HepG2 (cell line): Measurements from ENCODE around the gene PHYHIPL. TPM values are rescaled to one million over a fixed set of nuclear protein-coding genes. Genes with fewer than 3 reads are reported as not detected.

Source experiments
- ATAC-seq: fragments of 200-7000 bp; cut with Tn5 transposase; 3 replicates; pipeline ENCODE4 v1.9.1; 2020; ENCODE audit warnings: mild to moderate bottlenecking, moderate library complexity
- BruUV-seq: library from RNA; stranded (reverse); fragments of 400-500 nt; replicated peaks from 2 replicates; lab custom pipeline; 2021; lab: Mats Ljungman, UMichigan
- CTCF ChIA-PET: fragments of 300-600 bp; formaldehyde crosslinking; extraction: SDS; loops from one replicate; lab custom pipeline; 2021; ENCODE audit warnings: low total read pairs, inconsistent platforms, low intra/inter-chr PET ratio; lab: Yijun Ruan, JAX
- POLR2A ChIA-PET: fragments of 350-600 bp; sonication (Branson Sonifier 250); formaldehyde crosslinking; loops from one replicate; lab custom pipeline; 2020; ENCODE audit warnings: antibody characterized with exemption, inconsistent platforms; lab: Yijun Ruan, JAX
- DNase-seq: peaks from one replicate; pipeline ENCODE4 v3.0.0-alpha.2; 2015; ENCODE audit warnings: low spot score
- FAIRE-seq: peaks from 3 replicates; lab custom pipeline; 2011; peaks lifted over from hg19 to GRCh38; lab: Jason Lieb, UNC
- H2AFZ ChIP-seq: one replicate; pipeline ENCODE4 v1.6.1; 2011; ENCODE audit warnings: low read length, inconsistent platforms
- H3K27ac ChIP-seq: fragments of 300-600 bp; 3 replicates; pipeline ENCODE4 v1.8.0; 2011; ENCODE audit warnings: mixed run types, mild to moderate bottlenecking, mixed read lengths, low read length, inconsistent platforms; ENCODE audit not compliant: insufficient read depth; ENCODE audit errors: extremely low read length
- H3K27me3 ChIP-seq, 2 experiments: fragments of 200-600 bp in 1 of 2; 2 replicates in 1 of 2; 3 replicates in 1 of 2; pipeline versions ENCODE4 v1.6.0 to v1.8.0; 2011; ENCODE audit warnings: low read length in 2 of 2, mild to moderate bottlenecking in 2 of 2, moderate library complexity in 2 of 2, inconsistent platforms in 1 of 2; ENCODE audit not compliant: insufficient read depth in 2 of 2, control insufficient read depth in 1 of 2
- H3K36me3 ChIP-seq, 2 experiments: fragments of 200-600 bp in 1 of 2; replicated peaks in 1 of 2; 2 replicates in 1 of 2; 3 replicates in 1 of 2; pipeline versions ENCODE4 v1.5.1 to v1.8.0; 2011; ENCODE audit warnings: low read length in 2 of 2, inconsistent platforms in 1 of 2; ENCODE audit not compliant: insufficient read depth in 2 of 2, control insufficient read depth in 1 of 2
- H3K4me1 ChIP-seq: 2 replicates; pipeline ENCODE4 v1.5.1; 2012; ENCODE audit warnings: low read length, inconsistent platforms; ENCODE audit not compliant: insufficient read depth
- H3K4me2 ChIP-seq: 2 replicates; pipeline ENCODE4 v1.6.0; 2011; ENCODE audit warnings: low read depth, low read length, inconsistent platforms
- H3K4me3 ChIP-seq, 3 experiments: fragments of 200-600 bp in 1 of 3; sonication (generic), shearing (Covaris generic) in 1 of 3; replicated peaks in 1 of 3; 2 replicates each; pipeline ENCODE4 v1.5.1; 2011 to 2016; ENCODE audit warnings: low read length in 3 of 3, inconsistent platforms in 2 of 3, low read depth in 2 of 3, mild to moderate bottlenecking in 2 of 3, control low read depth in 1 of 3, mixed read lengths in 1 of 3; ENCODE audit not compliant: insufficient read depth in 1 of 3
- H3K79me2 ChIP-seq: one replicate; pipeline ENCODE4 v1.6.1; 2011; ENCODE audit warnings: low read length, inconsistent platforms; ENCODE audit not compliant: insufficient read depth
- H3K9ac ChIP-seq: 2 replicates; pipeline ENCODE4 v1.6.0; 2011; ENCODE audit warnings: mild to moderate bottlenecking, low read depth, low read length, inconsistent platforms; ENCODE audit not compliant: insufficient read depth
- H3K9me3 ChIP-seq: 2 replicates; pipeline ENCODE4 v1.5.1; 2012; ENCODE audit warnings: mild to moderate bottlenecking, low read length
- H4K20me1 ChIP-seq: 2 replicates; pipeline ENCODE4 v1.6.0; 2011; ENCODE audit warnings: inconsistent platforms, mild to moderate bottlenecking, low read length, moderate library complexity; ENCODE audit not compliant: insufficient read depth
- FIP1L1 ChIP-seq: fragments of 200-400 bp; formaldehyde crosslinking; IDR thresholded peaks from 2 replicates; pipeline ENCODE4 v1.6.1; 2018; ENCODE audit warnings: low read depth, mild to moderate bottlenecking, low read length, moderate library complexity, borderline replicate concordance; ENCODE audit not compliant: insufficient read depth
- HOXD1 ChIP-seq: sonication (generic); formaldehyde crosslinking; IDR thresholded peaks from 2 replicates; pipeline ENCODE4 v1.5.0; 2020; ENCODE audit warnings: missing genetic modification reagents
- ISX ChIP-seq: sonication (generic); formaldehyde crosslinking; conservative IDR thresholded peaks from 2 replicates; pipeline ENCODE4 v1.5.0; 2020; ENCODE audit warnings: missing genetic modification reagents
- KAT7 ChIP-seq: IDR thresholded peaks from 2 replicates; pipeline ENCODE4 v1.6.1; 2018; ENCODE audit warnings: borderline replicate concordance, missing compliant biosample characterization
- RXRB ChIP-seq: IDR thresholded peaks from 2 replicates; pipeline ENCODE4 v1.6.1; 2016; ENCODE audit warnings: borderline replicate concordance, missing genetic modification reagents, missing compliant biosample characterization
- SOX6 ChIP-seq, 2 experiments: fragments of 450-650 bp in 1 of 2; sonication (generic) in 1 of 2; formaldehyde crosslinking in 1 of 2; IDR thresholded peaks; 2 replicates each; pipeline versions ENCODE4 v1.4.0 to v1.6.1; 2017 to 2020; ENCODE audit warnings: antibody characterized with exemption in 1 of 2, mild to moderate bottlenecking in 1 of 2, missing genetic modification reagents in 1 of 2
- ZFP36 ChIP-seq: fragments of 150-350 bp; IDR thresholded peaks from 2 replicates; pipeline ENCODE4 v1.6.1; 2018; ENCODE audit warnings: borderline replicate concordance, low read length, low read depth; ENCODE audit not compliant: partially characterized antibody
- ZFP36L2 ChIP-seq: sonication (generic); formaldehyde crosslinking; IDR thresholded peaks from 2 replicates; pipeline ENCODE4 v1.4.0; 2020; ENCODE audit warnings: missing genetic modification reagents
- ZNF354B ChIP-seq: sonication (generic); formaldehyde crosslinking; IDR thresholded peaks from 2 replicates; pipeline ENCODE4 v1.8.0; 2022; ENCODE audit warnings: mild to moderate bottlenecking, missing genetic modification reagents
- ZNF652 ChIP-seq: IDR thresholded peaks from 2 replicates; pipeline ENCODE4 v1.6.1; 2016; ENCODE audit warnings: low read depth, borderline replicate concordance
- WGBS: methylation state at CpG from one replicate; pipeline ENCODE4 v1.1.6; 2017; ENCODE audit warnings: low lambda C conversion rate; 5-methylcytosine and 5-hydroxymethylcytosine counted together
- in situ Hi-C: cut with HindIII; loops from 2 replicates; pipeline ENCODE4 v1.10.0; 2017; ENCODE audit warnings: low pct_unique_long_range_greater_than_20kb; ENCODE audit not compliant: extremely low pct_ligation_motif_present
- intact Hi-C: fragments of 100-400 bp; cut with micrococcal nuclease; formaldehyde crosslinking; loops from one replicate; pipeline ENCODE4 v1.10.0; 2022; ENCODE audit not compliant: unreplicated experiment
- polyA plus RNA-seq, 8 experiments: library from polyadenylated mRNA; depleted of rRNA in 3 of 8; stranded (reverse) in 7 of 8; unstranded in 1 of 8; fragments of >200 nt; fragmentation: Illumina TruSeq in 4 of 8; extraction: Trizol in 4 of 8; gene quantifications; 2 replicates each; pipeline versions ENCODE4 v1.2.1 to v1.2.3, GENCODE V29; 2011 to 2016; ENCODE audit warnings: low read depth in 4 of 8, missing spikeins in 1 of 8, mixed read lengths in 1 of 8; ENCODE audit not compliant: insufficient read depth in 1 of 8
- total RNA-seq, 5 experiments: library from RNA; depleted of rRNA; stranded (reverse); fragments of >200 nt; fragmentation: Illumina TruSeq; extraction: Trizol; gene quantifications; 2 replicates each; pipeline ENCODE4 v1.2.3, GENCODE V29; 2016; ENCODE audit warnings: low read depth in 1 of 5
- TF ChIP-seq, protein P1 (sequence below): sonication (generic); formaldehyde crosslinking; IDR thresholded peaks from 2 replicates; pipeline ENCODE4 v1.4.0; 2020; ENCODE audit warnings: missing genetic modification reagents, low read depth, mild to moderate bottlenecking, borderline replicate concordance
- TF ChIP-seq, protein P2 (sequence below): sonication (generic); formaldehyde crosslinking; IDR thresholded peaks from 2 replicates; pipeline ENCODE4 v1.4.0; 2020; ENCODE audit warnings: missing genetic modification reagents
- TF ChIP-seq, protein P3 (sequence below): IDR thresholded peaks from 2 replicates; pipeline ENCODE4 v1.6.1; 2016; ENCODE audit warnings: low read depth, control low read depth
- TF ChIP-seq, protein P4 (sequence below): sonication (generic); formaldehyde crosslinking; IDR thresholded peaks from 2 replicates; pipeline ENCODE4 v1.8.1; 2023; ENCODE audit warnings: mild to moderate bottlenecking, missing genetic modification reagents

Gene PHYHIPL
- total and polyA plus RNA-seq, 2 of the 13 experiments (the other 11 are each of a cell fraction or from before 2014, with no cell fraction given): 40.6 to 78.5 TPM

DNA sequence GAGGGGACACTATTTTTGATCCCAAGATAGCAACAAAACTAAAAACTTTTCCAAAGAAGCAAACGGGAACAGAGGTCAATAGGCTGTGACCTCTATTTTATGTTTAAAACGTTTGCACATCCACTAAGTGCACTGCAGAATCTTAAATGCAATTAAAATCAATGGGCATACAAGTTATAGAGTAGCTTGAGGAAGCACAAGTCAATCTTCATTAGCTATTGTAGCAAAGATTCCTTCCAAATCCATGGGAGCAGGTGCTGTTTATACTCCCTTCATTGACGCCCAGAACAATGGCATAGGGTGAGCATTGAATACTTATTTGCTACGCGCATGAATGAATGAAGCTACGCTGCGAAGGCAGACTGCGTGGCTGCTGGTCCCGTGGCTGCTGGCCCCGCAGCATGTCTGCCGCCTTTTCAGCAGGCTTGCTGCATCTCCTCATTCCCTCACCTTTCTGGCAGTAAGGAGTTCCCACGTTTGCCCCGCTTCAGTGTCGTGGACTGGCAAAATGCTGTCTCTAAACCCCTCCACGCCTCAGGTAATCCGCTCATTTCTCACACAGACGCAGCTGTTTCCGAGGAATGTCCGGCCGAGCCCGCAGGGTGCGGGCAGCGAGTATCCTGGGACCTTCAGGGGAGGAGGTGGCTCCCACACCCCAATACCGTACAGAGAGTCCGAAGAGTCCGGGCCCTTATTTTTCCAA is 754 bp upstream of the PHYHIPL start:
- in situ Hi-C loops: loop anchor here (5.0 to 10.0 kb wide), 2 partner anchors 101 to 208 kb away; no protein-coding TSS in a partner anchor
- CTCF ChIA-PET: no interaction called here
- intact Hi-C loops: loop anchor here (2.0 to 5.0 kb wide), 3 partner anchors 103 to 209 kb away; no protein-coding TSS in a partner anchor
- TF ChIP-seq ZFP36 (no peak), KAT7 (CRISPR knock-in tag) (peak; percentile 40; the same call in 1 of the 2 replicates), ZNF354B (peak; percentile 86; the same call in 1 of the 2 replicates), FIP1L1 (peak; percentile 61; the same call in 1 of the 2 replicates), HOXD1 (no peak), ISX (CRISPR knock-in tag) (peak; percentile 12; the same call in 1 of the 2 replicates), SOX6 (IDR thresholded peaks at IDR 0.05) (no peak), SOX6 (CRISPR knock-in tag; IDR thresholded peaks at IDR 0.05) (peak; percentile 61; the same call in 1 of the 2 replicates), ZNF652 (CRISPR knock-in tag) (no peak), RXRB (CRISPR knock-in tag) (no peak), ZFP36L2 (CRISPR knock-in tag) (no peak)
- TF ChIP-seq, protein P1, sequence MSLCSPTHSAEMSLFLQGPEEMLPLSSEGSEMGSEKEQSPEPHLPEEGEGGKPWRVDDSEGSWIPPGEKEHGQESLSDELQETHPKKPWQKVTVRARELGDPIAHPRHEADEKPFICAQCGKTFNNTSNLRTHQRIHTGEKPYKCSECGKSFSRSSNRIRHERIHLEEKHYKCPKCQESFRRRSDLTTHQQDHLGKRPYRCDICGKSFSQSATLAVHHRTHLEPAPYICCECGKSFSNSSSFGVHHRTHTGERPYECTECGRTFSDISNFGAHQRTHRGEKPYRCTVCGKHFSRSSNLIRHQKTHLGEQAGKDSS (CRISPR knock-in tag): no peak; the same call in 1 of the 2 replicates
- TF ChIP-seq, protein P2, sequence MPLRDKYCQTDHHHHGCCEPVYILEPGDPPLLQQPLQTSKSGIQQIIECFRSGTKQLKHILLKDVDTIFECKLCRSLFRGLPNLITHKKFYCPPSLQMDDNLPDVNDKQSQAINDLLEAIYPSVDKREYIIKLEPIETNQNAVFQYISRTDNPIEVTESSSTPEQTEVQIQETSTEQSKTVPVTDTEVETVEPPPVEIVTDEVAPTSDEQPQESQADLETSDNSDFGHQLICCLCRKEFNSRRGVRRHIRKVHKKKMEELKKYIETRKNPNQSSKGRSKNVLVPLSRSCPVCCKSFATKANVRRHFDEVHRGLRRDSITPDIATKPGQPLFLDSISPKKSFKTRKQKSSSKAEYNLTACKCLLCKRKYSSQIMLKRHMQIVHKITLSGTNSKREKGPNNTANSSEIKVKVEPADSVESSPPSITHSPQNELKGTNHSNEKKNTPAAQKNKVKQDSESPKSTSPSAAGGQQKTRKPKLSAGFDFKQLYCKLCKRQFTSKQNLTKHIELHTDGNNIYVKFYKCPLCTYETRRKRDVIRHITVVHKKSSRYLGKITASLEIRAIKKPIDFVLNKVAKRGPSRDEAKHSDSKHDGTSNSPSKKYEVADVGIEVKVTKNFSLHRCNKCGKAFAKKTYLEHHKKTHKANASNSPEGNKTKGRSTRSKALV: no peak; the same call in 1 of the 2 replicates
- TF ChIP-seq, protein P3, sequence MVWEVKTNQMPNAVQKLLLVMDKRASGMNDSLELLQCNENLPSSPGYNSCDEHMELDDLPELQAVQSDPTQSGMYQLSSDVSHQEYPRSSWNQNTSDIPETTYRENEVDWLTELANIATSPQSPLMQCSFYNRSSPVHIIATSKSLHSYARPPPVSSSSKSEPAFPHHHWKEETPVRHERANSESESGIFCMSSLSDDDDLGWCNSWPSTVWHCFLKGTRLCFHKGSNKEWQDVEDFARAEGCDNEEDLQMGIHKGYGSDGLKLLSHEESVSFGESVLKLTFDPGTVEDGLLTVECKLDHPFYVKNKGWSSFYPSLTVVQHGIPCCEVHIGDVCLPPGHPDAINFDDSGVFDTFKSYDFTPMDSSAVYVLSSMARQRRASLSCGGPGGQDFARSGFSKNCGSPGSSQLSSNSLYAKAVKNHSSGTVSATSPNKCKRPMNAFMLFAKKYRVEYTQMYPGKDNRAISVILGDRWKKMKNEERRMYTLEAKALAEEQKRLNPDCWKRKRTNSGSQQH (CRISPR knock-in tag): peak; percentile 48; the same call in 1 of the 2 replicates
- TF ChIP-seq, protein P4, sequence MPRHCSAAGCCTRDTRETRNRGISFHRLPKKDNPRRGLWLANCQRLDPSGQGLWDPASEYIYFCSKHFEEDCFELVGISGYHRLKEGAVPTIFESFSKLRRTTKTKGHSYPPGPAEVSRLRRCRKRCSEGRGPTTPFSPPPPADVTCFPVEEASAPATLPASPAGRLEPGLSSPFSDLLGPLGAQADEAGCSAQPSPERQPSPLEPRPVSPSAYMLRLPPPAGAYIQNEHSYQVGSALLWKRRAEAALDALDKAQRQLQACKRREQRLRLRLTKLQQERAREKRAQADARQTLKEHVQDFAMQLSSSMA: no peak

More for the DNA sequence above, 754 bp upstream of the PHYHIPL start:
- Histone ChIP-seq H3K27ac (peak overlapping the region; percentile 95), H4K20me1 (peaks cover 7% of the 10 kb centered on the region), H3K27me3 (no peaks in the 10 kb centered on the region; a peak in 1 of 5 replicates), H3K9me3 (peaks cover 2% of the 10 kb centered on the region; the same call in 1 of the 2 replicates), H3K4me2 (peak overlapping the region; percentile 92), H3K4me3 (peak overlapping the region; percentile 82 to 89 (median 87)), H3K4me1 (peaks cover 15% of the 10 kb centered on the region), H3K9ac (peak overlapping the region; percentile 91), H3K36me3 (no peaks in the 10 kb centered on the region), H3K79me2 (peaks cover 87% of the 10 kb centered on the region), H2AFZ (no peak overlapping the region)
- BruUV-seq: TSS peak; percentile 70
- no peak for FAIRE-seq
- POLR2A ChIA-PET: interaction anchor here (0.7 to 8.9 kb wide), 19 partner anchors 9 to 907 kb away, joined by 3 to 107 read pairs (median 5); partner anchors contain the start of gene CISD1
- ATAC-seq: peak; percentile 56
- under 1% methylated on average over 14 of the region's 26 CpGs for WGBS
- peak; percentile 40 for DNase-seq
